Peyer's patch (tissue), 4 donors: ENCODE measurements around the gene MGAT5.

Experiments used
- POLR2A ChIP-seq, 2 donors: fragments of 450-650 bp; IDR thresholded peaks; one replicate each; pipeline ENCODE4 v1.5.1; 2017; ENCODE audit warnings: antibody characterized with exemption in 2 of 2, mild to moderate bottlenecking in 2 of 2, moderate library complexity in 2 of 2
- TF ChIP-seq, protein P1 (sequence below), 6 experiments: fragments of 450-650 bp in 4 of 6; fragments of 200-600 bp in 2 of 6; sonication (generic) in 1 of 6; IDR thresholded peaks; one replicate each; pipeline ENCODE4 v1.5.1; 2017 to 2019; ENCODE audit warnings: antibody characterized with exemption in 6 of 6, mild to moderate bottlenecking in 3 of 6, moderate library complexity in 1 of 6

DNA sequence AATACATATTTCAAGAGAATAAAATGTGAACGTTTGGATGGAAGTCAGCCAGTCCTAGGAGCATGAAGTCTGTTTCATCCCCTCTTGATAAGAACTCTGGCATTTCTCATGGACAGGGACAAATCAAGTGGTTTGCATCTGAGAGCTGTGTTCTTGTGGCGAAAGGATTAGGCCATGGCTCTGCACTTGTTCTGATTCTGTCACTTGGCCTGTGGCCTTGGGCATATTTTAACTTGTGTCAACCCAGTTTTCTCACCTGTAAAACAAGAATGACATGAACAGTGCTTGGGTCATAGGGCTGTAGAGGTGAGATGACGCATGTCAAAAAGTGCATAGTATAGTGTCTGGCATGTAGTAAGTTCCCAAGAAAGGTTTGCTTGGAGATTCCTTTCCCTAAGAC is 125.8 kb downstream of the MGAT5 start:
- TF ChIP-seq, protein P1, sequence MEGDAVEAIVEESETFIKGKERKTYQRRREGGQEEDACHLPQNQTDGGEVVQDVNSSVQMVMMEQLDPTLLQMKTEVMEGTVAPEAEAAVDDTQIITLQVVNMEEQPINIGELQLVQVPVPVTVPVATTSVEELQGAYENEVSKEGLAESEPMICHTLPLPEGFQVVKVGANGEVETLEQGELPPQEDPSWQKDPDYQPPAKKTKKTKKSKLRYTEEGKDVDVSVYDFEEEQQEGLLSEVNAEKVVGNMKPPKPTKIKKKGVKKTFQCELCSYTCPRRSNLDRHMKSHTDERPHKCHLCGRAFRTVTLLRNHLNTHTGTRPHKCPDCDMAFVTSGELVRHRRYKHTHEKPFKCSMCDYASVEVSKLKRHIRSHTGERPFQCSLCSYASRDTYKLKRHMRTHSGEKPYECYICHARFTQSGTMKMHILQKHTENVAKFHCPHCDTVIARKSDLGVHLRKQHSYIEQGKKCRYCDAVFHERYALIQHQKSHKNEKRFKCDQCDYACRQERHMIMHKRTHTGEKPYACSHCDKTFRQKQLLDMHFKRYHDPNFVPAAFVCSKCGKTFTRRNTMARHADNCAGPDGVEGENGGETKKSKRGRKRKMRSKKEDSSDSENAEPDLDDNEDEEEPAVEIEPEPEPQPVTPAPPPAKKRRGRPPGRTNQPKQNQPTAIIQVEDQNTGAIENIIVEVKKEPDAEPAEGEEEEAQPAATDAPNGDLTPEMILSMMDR (IDR thresholded peaks at IDR 0.05), result no peak
- TF ChIP-seq POLR2A (IDR thresholded peaks at IDR 0.05), result no peak
